HS-5 (cell line): Measurements from ENCODE around the gene PPP2R2B.
A peak's percentile ranks its signal among the peaks of the same experiment; 100 is the strongest.

Experiments used
- DNase-seq: peaks from one replicate; pipeline ENCODE4 v3.0.0-alpha.2; 2012; ENCODE audit warnings: low read depth

PPP2R2B gene

GRCh38 chr5:146888351-146888978 lies 9.9 kb upstream of the PPP2R2B start:
- no peak for DNase-seq

GRCh38 chr5:146884066-146884626 lies 5.6 kb upstream of the PPP2R2B start:
- no peak for DNase-seq

- DNase-seq = no peak
These were observed 5.0 kb upstream of the PPP2R2B start for GRCh38 chr5:146883511-146883910.

- DNase-seq = no peak
These were observed 2.4 kb upstream of the PPP2R2B start for GRCh38 chr5:146880966-146881365.

GRCh38 chr5:146877783-146878475 lies 628 bp downstream of the PPP2R2B start:
- no peak for DNase-seq

- no peak for DNase-seq
These were observed 1.3 kb downstream of the PPP2R2B start for GRCh38 chr5:146877178-146877681.

- DNase-seq = no peak
These were observed 5.2 kb downstream of the PPP2R2B start for GRCh38 chr5:146873186-146873917.

GRCh38 chr5:146872188-146872587 lies 6.4 kb downstream of the PPP2R2B start:
- DNase-seq = no peak

- DNase-seq = no peak
These were observed 10.4 kb downstream of the PPP2R2B start for GRCh38 chr5:146867996-146868708.

GRCh38 chr5:146866263-146866662 lies 12.3 kb downstream of the PPP2R2B start:
- DNase-seq = no peak

- DNase-seq = no peak
These were observed 15.9 kb downstream of the PPP2R2B start for GRCh38 chr5:146862641-146863040.

GRCh38 chr5:146860213-146860893 lies 18.2 kb downstream of the PPP2R2B start:
- DNase-seq = peak; percentile 50

- DNase-seq = no peak
These were observed 26.5 kb downstream of the PPP2R2B start for GRCh38 chr5:146852089-146852488.

GRCh38 chr5:146851133-146851532 lies 27.4 kb downstream of the PPP2R2B start:
- no peak for DNase-seq

- no peak for DNase-seq
These were observed 28.8 kb downstream of the PPP2R2B start for GRCh38 chr5:146849694-146850303.

GRCh38 chr5:146848133-146848532 lies 30.4 kb downstream of the PPP2R2B start:
- DNase-seq = no peak

- DNase-seq = no peak
These were observed 38.5 kb downstream of the PPP2R2B start for GRCh38 chr5:146840016-146840415.

- no peak for DNase-seq
These were observed 42.2 kb downstream of the PPP2R2B start for GRCh38 chr5:146836226-146836842.

- no peak for DNase-seq
These were observed 45.4 kb downstream of the PPP2R2B start for GRCh38 chr5:146832985-146833732.

GRCh38 chr5:146828385-146828784 lies 50.2 kb downstream of the PPP2R2B start:
- DNase-seq = no peak
